Ramos (cell line): Measurements from ENCODE around the gene FAM135A.
"Not testable (repeated sequence)": the region's sequence is repeated elsewhere in the genome, so short reads cannot be mapped to it uniquely, and the experiment has no call there.

Source experiments
- in situ Hi-C: fragments of 300-500 bp; cut with MboI; formaldehyde crosslinking; loops from one replicate; pipeline ENCODE4 v1.14.3; 2022; ENCODE audit warnings: low sequenced_read_pairs; ENCODE audit not compliant: unreplicated experiment

Gene FAM135A

DNA sequence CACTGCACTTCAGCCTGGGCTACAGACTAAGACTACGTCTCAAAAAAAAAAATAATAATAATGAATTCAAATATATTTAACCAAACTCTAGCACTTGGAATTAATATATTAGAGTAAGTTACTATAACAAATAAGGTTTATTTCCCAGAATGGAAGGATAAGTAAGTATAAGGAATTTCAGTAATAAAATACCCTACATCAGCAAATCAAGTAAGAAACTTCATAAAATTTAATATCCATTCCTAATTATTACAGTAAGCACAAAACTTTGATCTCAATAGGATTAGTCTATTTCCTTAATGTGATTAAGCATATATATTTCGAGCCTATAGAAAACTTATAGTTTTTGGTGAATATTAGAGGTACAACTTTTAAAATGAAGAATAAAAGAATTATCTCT is 116.7 kb downstream of the FAM135A start:
- in situ Hi-C loops: no loop called here

DNA sequence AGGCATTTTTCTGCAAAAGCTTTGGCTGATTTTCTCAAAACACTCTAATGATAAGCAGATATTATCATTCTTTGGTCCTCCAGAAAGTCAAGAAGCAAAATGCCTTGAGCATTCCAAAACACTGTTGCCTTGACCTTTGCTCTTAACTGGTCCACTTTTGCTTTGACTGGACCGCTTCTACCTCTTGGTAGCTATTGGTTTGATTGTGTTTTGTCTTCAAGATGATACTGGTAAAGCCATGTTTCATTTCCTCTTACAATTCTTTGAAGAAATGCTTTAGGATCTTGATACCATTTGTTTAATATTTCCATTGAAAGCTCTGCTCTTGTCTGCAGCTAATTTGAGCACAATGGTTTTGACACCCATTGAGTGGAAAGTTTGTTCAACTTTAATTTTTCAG is 117.8 kb downstream of the FAM135A start:
- in situ Hi-C loops: no loop called here

- in situ Hi-C loops: no loop called here
These were observed 124.0 kb downstream of the FAM135A start for GRCh38 chr6:70537266-70537665.

GRCh38 chr6:70538376-70538775 is 125.1 kb downstream of the FAM135A start:
- in situ Hi-C loops: no loop called here

GRCh38 chr6:70547313-70547712 is 134.0 kb downstream of the FAM135A start:
- in situ Hi-C loops: no loop called here

DNA sequence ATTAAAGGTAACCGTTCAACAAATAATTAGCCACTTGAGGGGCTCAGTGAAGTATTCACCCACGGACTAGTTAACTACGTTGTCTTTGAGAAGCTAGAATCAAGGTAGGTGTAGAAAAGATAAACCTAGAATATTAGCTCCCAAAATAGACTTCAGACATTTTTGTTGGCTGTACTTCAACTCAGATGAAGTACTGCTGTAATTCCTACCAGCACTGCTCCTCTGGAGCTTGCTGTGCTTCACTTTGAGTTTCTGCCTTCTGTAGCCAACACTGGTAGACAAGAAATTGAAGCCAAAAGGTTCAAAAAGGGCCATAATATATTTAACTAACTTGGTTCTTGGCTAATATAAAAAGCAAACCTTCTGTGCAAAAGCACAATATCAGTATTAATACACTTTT is 134.6 kb downstream of the FAM135A start:
- in situ Hi-C loops: no loop called here

DNA sequence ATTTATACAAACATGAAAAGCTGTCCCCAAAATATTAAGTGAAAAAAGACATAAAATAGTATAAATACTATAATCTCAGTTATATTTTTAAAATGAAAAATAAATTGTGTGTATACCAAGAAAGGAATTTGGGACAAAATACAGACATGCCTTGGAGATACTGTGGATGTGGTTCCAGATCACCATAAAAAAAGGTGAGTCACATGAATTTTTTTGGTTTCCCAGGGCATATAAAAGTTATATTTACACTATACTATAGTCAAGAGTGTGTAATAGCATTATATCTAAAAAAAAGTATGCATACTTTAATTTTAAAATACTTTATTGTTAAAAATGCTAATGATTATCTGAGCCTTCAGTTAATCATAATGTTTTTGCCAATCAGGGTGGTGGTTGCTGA is 136.0 kb downstream of the FAM135A start:
- in situ Hi-C loops: no loop called here

DNA sequence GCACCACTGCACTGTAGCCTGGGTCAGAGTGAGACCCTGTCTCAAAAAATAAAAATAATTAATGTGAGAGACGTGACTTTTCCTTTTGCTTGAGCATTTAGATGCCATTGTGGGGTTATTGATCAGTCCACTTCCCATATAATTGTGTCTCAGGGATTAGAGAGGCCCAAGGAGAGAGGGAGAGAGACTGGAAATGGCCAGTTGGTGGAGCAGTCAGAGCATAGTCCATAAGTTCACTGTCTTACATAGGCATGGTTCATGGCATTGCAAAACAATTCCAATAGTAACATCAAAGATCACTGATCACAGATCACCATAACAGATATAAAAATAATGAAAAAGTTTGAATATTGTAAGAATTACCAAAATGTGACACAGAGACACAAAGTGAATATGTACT is 138.3 kb downstream of the FAM135A start:
- in situ Hi-C loops: no loop called here

- in situ Hi-C loops: not testable (repeated sequence)
These were observed 139.1 kb downstream of the FAM135A start for GRCh38 chr6:70552286-70552940.

GRCh38 chr6:70552974-70553373 is 139.7 kb downstream of the FAM135A start:
- in situ Hi-C loops: no loop called here

- in situ Hi-C loops: no loop called here
These were observed 144.7 kb downstream of the FAM135A start for GRCh38 chr6:70557998-70558397.

DNA sequence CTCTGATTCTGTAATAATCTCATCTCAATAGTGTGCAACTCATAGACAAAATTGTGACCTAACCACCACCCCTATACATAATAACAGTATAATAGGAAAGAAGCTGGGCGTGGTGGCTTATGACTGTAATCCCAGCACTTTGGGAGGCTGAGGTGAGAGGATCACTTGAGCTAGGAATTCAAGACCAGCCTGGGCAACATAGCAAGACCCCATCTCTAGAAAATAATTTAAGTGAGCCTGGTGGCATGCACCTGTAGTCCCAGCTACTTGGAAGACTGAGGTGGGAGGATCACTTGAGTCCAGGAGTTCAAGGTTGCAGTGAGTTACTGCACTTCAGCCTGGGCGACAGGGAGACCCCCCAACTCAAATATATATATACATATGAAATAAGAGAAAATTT is 149.1 kb downstream of the FAM135A start:
- in situ Hi-C loops: not testable (repeated sequence)

GRCh38 chr6:70563530-70563929 is 150.2 kb downstream of the FAM135A start:
- in situ Hi-C loops: no loop called here

GRCh38 chr6:70566751-70567382 is 153.6 kb downstream of the FAM135A start, which contains the start of gene SDHAF4:
Gene SDHAF4 (plus strand): TSS chr6:70566930. CDS start chr6:70566941, 11 bp downstream.
- in situ Hi-C loops: no loop called here

GRCh38 chr6:70574643-70575042 is 161.3 kb downstream of the FAM135A start:
- in situ Hi-C loops: no loop called here

DNA sequence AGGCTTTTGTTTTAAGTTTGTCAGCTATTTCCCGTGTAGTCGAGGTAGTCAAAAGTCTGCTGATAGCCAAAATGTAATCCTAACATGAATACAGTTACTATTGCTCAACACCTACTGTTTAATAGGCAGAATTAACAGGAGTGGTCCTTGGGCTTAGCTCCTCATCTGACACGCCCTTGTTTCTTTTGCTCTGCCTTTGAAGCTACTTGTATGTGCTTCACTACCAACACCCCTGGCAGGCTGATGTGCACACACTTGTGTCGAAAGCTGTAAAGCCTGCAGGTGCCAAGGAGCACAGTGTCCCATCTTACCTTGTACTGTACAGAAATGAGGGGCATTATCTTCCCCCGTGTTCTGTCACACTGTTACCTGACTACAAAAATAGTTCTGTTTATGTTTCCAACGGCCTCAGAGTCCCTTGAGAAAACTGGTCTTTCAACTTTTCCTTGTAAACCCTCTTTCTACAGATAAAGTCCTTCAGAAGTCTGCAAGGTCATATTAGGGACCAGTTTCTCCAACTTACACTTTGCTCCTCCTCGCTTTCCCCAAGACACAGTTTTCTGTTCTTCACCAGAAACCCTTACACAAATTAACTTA is 162.7 kb downstream of the FAM135A start:
- in situ Hi-C loops: no loop called here

DNA sequence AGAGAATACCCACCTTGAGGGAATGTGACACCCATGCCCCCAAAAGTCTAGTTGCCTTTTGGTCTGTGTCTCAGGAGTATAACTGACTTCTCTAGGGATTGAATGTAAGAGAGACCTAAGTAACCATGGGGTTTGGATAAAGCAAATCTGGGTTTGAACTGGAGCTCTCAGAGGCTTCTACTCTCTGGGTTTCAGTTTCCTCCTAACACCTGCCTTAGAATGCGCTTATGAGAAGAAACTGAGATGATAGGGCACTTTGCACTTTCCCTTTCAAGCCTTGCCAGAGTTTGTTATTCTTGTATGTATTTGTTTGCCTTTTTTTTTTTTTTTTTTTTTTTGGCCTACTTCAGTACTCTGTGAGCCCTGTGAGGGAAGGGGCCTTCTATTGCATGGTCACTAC is 172.8 kb downstream of the FAM135A start:
- in situ Hi-C loops: no loop called here

GRCh38 chr6:70590400-70590799 is 177.1 kb downstream of the FAM135A start:
- in situ Hi-C loops: no loop called here

DNA sequence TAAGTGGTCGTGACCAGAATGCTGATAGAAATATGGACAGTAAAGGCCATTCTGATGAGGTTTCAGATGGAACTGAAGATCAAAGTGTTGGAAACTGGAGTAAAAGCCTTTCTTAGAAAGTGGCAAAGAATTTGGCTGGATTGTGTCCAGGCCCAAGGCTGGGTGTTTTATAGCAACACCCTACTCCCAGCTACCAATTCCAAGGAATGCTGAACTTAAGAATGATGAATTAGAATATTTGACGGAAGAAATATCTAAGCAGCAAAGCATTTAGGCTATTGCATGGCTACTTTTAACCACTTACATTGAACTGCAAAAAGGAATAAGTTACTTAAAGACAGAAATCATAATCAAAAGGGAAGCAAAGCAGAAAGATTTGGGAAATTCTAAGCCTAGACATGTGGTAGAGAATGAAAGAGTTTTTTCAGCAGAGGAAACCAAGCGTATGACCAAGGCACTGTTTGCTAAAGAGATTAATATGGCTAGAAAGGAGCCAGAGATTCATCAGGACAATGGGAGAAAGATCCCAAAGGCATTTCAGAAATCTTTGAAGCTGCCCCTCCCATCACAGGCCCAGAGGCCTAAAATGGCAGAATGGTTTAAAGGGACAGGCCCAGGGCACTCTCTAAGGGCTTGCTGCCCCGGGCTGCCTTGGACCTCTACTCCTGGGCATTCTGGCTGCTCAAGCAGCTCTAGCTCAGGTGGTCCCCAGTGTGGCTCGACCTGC is 179.2 kb downstream of the FAM135A start:
- in situ Hi-C loops: no loop called here

DNA sequence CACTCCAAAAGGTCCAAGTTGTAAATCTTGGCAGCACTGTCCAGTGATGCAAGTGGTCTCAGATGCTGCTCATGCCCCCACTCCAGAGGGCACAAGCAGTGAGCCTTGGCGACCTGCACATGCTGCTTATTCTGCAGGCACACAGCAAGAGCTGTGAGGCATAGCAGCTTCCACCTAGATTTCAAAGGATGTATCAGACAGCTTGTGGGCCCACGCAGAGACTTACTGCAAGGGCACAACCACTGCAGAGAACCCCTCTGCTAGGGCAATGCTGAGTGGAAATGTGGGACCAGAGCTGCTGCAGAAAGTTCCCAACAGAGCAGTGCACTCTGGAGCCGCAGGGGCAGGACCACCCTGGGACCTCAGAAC is 179.8 kb downstream of the FAM135A start:
- in situ Hi-C loops: no loop called here

DNA sequence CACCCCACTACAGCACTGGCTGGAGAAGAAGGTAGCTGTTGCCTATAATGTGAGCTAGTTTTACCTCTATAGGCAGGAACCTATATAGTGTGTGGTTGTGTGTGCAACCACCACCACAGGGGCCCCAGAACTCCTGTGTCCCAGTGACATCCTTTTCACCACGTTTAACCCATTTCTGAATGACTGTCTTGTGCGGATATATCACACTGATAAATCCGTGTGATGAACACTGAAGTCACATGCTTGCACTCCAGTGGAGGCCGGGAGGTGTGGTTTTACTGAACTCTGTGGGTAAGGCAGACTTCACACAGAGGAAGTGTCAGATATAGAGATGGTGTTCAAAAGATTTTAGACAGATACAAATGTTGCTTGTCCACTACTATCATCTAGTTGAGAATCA is 185.9 kb downstream of the FAM135A start:
- in situ Hi-C loops: no loop called here
